Activated naive CD4-positive, alpha-beta T cell treated with anti-CD3 and anti-CD28 coated beads, Interleukin-2, amount 50 U/mL, for 16 hours (primary cell): Measurements from ENCODE around the gene MAP3K4.

Experiments used
- DNase-seq: peaks from one replicate; pipeline ENCODE4 v3.0.0-alpha.2; 2020

Gene MAP3K4

DNA sequence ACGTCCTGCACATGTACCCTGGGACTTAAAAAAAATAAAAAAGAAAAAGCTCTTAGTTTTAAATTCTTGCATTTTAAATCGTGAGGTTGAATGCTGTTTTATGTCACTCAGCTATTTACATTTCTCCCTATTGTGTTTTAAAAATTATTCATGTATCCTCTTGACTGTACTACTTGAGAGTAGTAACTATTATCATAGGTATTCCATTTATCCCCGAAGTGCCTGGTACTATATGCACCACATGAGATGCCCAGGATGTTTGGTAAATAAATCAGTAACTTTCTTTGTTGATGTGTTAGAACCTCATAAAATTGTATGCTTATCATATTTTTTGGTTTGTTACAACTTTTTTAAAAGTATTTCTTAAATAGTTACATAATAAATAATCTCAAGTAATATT lies 18.4 kb downstream of the MAP3K4 start:
- DNase-seq, result no peak

DNA sequence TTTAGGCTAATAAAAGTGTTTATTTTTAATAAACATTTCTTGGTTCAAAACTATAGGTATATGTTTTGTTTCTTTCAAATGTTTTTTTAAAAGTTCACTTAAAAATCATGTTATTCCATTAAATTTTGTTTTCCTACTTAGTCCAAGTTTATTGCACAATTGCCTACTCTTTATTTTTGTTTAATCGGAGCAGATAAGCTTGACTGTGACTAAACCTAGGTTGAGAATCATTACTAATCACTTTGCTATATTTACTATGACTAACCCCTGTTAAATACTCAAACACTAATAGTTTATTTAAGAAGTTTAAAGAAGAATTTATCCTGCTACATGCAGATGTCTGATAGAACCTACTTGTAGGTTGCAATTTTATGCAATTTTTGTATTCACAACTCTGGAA lies 18.8 kb downstream of the MAP3K4 start:
- DNase-seq, result no peak

DNA sequence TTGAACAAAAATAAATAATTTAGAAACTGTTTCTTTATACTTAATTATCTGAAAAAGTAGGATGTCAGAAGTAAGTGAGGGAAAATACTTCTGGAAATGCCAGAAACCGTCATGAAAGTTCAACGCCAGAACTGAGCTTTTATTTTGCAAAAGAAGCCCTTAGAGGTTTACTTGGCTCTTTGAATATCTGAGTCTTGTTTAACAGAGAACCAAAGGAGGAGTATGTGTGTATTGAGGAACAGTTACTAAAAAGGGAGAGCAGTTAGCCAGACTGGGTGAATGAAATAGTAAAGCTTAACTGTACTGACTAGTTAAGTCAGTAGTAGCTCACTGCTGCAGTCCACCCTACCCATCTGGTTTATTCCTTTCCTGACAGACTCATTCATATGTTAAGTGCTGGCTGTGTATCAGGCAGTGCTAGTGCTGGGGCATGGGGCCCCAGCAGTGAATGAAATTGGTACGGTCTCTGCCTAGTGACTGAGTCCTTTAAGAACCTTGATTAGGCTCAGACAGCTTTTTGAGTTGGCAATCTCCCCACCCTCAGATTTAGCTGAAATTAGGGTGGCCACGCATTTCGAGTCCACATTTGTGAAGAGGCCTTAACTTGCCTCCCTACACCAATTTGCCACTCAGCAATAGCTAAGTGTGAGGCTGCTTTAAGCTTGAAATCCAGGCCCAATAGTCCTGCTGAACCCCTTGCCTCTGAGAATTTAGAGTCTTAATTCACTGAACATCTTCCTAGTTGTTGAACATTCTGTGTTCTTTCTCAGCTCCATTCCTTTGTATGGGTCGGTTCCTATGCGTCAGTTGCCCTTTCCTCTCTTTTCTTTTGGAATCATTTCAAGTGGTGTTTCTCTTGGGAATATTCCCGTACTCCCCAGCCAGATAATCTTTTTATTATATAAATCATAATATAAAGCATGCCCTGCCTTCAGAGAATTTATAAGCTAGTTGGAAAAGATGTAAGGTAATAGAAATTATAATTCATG lies 20.2 kb downstream of the MAP3K4 start:
- DNase-seq, result no peak

DNA sequence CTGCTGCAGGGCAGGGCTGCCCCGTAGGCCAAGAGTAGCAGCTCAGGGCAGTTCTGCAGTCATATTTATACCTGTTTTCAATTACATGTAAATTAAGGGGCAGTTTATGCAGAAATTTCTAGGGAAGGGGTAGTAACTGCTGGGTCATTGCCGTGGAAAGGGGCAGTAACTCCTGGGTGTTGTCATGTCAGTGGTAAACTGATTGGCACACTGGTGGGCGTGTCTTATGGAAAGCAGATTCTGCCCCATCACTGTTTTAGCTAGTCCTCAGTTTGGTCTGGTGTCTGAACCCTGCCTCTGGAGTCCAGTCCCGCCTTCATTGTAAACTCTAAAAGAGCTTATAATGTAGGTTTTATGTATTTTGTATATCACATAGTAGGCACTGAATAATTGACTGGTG lies 22.1 kb downstream of the MAP3K4 start:
- no peak for DNase-seq

DNA sequence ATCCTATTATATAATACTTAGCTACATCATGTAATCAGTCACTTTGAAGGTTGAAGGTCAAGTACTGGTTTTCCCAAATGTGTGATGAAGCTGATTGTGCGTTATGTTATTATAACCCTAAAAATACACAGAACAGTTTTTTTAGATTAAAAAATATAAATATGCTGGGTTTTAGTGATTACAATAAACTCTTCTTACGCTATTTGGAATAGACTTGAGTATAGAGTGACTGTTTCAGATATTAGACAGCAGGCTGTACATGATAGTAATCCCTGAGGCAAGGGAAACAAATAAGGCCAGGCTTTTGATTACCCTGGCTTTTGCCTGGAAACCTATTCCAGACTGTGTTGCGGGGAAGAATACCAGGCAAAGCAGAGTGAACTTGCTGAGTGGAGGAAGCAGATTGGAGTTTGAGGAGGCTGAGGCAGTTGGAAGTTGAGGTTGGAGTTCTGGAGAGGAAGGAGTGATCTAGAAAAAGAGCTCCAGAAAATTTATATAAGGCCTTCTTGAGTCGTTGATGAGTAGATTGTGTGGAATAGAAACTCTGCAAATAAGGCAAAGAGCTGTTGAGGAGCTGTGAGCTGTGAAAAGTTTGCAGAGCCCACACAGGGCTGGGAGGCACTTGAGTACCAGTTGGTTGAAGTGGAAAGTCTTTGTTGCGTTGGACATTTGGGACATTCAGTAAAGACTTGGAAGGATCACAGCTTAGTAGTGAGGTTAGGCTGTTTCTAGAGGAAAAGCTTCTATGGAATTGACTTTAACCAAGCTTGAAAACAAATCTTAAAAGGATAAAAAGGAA lies 26.4 kb downstream of the MAP3K4 start:
- no peak for DNase-seq

DNA sequence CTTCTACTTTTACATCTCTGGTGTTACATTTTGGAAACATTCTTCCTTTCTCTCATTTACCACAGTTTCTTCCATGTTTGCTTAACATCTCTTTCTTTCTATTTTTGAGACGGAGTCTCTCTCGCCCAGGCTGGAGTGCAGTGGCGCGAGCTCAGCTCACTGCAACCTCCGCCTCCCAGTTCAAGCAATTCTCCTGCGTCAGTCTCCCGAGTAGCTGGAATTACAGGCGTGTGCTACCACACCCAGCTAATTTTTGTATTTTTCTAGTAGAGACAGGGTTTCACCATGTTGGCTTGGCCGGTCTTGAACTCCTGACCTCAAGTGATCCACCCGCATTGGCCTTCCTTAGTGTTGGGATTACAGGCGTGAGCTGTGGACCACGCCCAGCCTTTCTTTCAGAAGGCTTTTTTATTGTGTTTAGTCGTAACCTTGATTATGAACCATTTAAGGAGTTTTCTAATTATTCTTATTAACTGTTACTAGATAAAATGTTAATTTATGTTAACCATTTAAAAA lies 27.8 kb downstream of the MAP3K4 start:
- no peak for DNase-seq

DNA sequence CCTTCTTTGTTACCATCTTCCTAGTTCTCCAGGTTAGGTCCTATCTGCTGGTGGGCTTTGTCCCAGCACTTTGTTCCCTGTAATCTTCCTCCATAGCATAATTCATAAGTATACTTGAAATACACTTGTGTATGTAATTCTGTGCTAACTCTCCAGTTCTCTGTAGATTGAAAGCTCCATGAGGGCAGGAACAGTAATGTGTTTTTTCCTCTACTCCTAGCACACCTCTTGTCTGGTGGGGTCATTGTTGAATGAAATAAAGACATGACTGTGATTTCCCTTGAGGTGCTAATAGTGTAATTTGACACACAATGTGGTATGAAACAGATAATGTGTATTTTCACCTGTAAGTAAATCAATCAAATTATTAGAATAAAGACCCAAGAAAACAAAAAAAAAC lies 30.0 kb downstream of the MAP3K4 start:
- no peak for DNase-seq

DNA sequence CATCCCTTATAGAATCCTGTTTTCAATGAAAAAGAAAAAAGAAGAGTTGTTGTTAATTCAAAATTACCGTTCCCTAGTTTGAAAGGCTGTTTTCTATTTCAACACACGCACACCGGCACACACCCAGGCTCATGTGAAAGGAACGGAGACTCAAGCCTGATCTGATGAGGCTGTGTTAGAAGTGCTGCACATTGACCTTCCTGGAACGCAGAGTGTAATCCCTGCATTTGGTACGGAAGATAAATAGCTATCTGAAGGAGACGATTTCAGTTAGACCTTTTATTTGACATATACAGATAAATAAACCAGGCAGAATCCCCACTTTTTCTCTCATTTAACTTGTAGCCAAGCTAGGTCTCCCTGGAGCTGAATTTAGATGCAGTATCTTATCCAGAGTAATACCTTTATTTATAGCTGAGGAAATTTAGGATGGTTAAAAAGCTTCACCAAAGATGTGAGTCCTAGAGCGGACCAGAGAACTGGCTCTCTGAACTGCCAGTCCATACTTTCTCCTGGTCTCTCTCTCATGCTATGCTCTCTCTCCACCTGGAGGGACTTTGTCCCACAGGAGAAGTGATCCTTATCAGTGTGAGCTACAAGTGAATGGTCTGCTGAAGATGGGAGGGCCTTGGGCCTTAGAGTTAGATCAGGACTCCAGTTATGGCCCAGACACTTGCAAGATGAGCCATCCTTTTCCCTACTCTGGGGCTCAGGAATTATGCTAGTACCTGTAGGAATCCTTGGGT lies 30.6 kb downstream of the MAP3K4 start:
- DNase-seq, result no peak

DNA sequence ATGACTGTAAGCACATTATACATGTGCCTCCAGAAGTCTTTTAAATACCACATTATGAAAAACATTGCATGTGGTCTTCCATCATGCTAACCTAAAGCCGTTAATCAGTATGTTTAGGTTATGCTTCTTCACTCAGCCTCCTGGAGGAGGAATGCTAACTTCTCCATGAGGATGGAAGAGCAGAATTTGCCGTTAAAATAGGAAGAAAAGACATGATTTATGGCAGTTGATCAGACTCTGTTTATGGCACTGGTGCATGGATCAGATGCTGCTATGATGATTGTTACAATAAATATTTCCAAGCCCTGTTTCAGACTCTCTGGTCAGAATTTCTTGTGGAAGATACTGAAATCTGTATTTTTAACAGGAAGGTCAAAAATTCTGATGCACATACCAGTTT lies 31.7 kb downstream of the MAP3K4 start:
- DNase-seq, result no peak

DNA sequence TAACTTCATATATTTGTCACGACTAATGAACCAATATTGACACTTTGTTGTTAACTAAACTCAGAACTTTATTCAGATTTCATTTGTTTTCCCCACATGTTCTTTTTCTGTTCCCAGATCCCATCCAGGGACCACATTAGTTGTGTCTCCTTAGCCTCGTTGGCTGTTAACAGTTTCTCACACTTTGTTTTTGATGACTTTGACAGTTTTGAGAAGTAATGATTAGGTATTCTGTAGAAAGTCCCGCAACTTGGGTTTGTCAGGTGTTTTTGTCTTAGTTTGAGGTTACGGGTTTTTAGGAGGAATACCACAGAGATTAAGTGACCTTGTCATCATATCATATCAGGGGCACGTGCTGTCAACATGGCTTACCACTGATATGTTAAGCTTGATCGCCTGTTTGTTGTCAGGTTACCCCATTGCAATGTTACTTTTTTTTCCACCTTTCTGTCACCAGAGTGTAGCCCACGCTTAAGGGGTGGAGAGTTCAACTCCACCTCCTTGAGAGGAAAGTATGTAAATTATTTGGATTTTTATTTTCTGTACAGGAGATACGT lies 32.9 kb downstream of the MAP3K4 start:
- no peak for DNase-seq

DNA sequence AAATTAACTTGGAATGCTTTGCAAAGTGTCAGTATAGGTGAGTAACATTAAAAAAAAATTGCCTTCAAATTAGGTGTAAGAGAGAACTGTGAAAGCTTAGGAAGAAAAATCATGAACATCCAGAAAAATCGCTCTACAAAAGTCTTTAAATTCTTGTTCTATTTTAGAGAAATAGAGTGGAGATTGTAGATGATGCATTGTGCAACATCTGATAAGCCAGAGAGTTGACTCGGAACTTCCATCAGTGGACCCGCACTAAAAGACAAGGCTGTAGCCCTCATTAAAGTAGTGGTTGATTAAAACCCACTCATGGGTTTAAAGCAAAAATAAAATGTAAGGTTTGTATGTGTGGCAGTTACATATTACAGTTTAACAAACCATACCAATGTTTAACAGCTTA lies 35.8 kb downstream of the MAP3K4 start:
- DNase-seq, result no peak

DNA sequence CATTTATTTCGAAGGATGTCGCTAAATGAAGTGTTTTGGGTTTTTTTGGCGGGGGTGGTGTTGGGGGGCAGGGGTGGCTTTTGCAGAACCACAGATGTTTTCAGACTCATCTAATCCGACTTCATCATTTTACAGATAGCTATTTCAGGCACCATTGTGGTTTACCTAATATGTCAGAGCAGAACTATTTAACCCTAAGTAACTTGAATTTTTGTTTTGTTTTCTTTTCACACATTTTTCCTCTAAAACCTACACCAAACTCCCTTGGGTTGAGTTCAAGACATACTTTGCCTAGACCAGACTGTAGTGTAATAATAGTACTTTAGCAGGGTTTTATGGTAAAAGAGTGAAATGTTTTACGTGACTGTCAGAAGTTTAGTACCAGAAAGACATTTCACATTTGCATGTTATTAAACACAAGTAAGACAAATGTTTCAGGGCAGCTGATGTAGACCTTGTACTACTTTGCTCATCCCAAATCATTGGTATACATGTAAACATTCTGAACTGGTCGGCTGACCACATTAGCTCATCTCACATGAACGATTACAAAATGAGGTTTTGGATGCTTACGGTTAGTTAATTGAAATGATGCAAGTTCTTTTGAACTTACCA lies 37.7 kb downstream of the MAP3K4 start:
- no peak for DNase-seq

DNA sequence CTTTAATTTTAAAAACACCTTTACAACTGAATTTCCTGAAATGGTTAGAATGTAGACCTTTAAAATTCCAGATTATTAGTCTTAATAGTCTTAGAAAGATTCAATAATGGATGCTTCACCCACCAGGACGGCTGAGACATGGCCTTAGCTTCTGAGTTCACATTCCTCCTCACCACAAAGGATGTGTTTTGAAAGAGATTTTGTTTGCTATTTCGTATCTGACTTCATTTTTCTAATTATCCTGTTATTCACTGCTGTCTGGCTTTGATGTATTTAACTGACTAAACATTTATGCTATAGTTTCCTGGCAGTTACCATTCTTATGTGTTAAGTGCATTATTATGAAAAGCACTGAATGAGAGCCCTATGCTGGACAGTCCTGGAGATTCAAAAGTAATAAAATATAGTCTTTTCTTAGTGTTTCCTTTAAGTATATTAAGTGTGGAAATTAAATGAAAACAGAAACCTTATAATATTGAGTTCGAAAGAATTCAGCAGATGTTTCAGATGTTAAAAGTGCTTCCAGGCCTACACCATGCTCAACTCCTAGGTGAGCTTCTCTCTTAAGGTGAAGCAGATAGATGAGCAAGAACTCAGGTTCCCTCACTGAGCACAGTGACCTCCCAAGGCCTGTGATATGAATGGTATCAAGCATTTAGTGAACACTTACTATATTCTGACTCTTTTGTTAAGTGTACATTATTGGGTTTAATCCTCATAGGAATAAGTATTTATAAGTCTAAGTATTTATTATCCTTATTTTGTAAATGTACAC lies 40.3 kb downstream of the MAP3K4 start:
- DNase-seq, result no peak

DNA sequence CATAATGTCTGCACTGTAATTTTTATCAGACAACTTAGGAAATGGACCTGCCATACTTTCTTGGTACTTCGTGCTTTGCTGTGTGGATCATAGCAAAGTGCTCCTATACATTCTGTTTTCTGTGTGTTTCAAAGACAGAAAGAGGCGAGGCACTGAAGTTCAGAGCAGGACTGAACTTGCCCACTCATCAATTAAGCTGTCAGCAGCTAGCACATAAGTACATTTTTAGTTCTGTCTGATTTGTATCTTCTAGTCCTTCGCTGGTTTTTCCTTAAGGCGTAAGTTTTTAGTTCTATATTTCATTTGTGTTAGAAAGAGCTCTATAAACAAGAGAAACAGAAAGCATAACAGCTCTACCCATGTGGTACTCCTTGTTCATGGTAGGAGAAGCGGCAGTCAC lies 42.1 kb downstream of the MAP3K4 start:
- no peak for DNase-seq

DNA sequence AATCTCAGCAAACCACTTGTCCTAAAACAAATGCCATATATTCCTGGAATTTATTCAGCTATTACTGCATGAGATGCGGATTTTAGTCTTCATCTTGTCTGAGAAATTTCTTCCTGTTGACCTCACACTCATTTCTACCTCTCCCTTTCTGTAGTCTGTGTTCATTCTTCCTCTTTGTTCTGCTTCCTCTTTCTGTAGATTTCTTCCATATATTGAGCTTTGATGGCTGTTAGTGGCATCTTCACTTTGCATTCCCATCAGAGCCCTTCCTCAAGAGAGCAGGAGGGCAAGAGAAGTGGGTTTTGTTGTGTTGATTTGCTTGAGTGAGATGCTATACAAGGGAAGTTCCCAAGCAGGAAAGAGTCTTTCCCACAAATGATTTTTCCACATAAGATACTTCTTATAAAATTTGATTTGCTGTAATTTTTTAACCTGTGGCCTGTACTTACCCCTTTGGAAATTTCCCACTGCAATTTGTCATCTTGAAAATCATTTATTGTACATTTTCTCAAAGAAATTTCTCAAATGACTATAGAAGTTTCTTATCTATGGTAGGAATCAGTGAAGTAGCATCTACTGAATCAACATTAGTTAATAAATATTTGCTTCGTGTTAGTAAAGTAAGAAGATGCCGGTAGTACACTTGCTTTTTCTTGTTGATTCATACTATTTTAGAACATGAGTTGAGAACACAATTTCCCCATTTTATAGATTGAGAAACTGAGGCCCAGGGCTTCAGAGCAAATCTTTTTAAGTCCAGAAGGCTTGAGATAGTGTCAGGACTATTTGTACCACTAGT lies 43.8 kb downstream of the MAP3K4 start:
- DNase-seq, result no peak

DNA sequence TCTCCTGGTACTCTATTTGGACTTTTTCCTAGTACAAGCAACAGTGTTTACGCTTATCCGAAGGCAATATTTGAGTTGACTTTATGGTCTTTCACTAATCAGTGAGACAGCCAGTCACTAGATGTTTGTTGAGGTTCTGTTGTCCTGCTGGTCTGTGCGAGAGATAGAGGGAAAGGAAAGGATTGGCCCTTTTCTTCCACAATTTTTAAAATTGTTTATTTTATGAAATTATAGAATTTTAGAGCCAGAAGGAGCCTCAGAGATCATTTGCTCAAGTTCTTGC lies 44.4 kb downstream of the MAP3K4 start:
- DNase-seq, result no peak

DNA sequence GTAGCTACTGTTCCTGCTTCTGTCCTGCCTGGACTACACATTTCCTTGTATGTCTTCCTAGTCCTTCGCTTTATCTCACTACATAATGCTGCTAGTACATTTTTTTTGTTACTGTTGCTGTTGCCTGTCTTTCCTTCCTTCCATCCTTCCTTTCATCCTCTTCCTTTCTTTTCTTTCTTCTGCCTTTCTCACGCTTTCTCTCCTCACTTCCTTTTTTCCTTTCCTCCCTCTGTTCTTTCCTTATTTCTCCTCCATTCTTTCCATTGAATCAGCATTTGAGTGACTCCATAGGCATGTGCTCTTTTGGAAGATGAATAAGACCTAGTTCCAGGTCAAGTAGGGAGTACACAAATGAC lies 46.3 kb downstream of the MAP3K4 start:
- no peak for DNase-seq

DNA sequence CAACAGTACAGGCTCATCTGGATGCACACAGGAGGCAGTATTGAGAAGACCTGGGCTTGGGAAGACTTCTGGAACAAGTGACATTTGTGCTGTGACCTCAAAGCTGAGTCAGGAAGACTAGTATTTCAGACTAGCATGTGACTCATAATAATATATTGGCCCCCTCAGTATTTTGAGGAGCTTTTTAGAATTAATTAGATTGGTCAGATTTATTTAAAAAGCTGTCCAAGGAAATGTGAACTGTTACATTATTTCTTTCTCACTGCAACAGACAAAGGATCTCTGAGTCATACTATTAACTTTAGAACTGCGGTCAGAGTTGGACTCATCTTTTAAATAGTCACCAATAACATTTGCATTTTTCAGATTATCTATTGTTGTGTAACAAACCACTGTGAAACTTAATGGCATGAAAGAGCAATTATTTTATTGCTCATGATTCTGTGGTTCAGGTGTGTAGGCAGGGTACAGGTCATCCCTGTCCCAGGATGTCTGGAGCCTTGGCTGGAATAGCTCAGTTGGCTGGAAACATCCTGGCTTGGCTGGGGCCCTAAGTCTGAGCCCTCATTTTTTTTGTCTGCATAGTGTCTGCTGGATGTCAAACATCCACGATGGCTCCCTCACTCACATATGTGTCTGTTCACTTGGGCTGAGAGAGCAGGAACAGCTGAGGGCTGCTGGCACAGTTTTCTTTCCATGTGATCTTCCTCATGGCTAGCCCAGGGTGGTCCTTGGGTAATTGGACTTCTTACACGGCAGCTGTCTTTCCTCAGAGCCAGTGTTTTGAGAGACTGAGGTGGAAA lies 46.9 kb downstream of the MAP3K4 start:
- no peak for DNase-seq

DNA sequence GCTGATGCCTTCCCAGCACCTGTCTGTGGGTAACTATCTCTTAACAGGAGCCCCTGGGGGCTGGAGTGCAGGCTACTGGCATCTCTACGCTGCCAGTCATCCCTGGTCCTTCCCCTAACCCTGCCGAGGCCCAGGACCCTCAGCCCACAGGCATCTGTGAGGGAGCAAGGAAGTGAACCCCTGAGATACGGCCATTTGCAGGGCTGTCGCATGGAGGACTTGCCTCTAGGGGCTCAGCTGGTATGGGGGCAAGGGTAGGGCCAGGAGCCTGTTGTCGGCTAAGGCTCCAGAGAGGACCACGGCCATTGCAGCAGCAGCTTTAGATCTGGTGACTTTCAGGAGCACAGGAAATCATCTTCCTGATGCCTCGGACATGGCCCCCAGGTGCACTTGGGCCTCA lies 49.7 kb downstream of the MAP3K4 start:
- DNase-seq, result no peak

DNA sequence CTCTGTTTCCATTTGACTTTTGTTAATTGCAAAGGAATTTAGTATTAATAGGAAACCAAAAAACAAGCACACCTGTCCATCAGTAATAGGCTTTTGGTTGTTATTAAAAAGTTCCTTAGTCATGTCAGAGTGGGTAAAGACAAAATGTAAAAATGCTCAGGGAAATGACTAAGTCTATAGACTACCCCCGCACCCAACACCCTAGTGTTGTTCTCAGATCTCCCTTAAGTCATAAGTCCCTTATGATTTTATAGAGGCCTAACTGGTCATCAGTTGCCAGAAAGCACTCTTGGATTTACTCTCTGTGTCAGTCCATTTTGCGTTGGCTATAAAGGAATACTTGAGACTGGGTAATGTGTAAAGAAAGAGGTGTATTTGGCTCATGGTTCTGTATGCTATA lies 52.8 kb downstream of the MAP3K4 start:
- no peak for DNase-seq
